Bone marrow (tissue), 2 donors: Measurements from ENCODE around the gene AGTRAP.

ENCODE experiments used
- DNase-seq, 2 donors: peaks; one replicate each; lab custom pipeline; 2025; lab: John Stamatoyannopoulos, UW

AGTRAP gene

DNA sequence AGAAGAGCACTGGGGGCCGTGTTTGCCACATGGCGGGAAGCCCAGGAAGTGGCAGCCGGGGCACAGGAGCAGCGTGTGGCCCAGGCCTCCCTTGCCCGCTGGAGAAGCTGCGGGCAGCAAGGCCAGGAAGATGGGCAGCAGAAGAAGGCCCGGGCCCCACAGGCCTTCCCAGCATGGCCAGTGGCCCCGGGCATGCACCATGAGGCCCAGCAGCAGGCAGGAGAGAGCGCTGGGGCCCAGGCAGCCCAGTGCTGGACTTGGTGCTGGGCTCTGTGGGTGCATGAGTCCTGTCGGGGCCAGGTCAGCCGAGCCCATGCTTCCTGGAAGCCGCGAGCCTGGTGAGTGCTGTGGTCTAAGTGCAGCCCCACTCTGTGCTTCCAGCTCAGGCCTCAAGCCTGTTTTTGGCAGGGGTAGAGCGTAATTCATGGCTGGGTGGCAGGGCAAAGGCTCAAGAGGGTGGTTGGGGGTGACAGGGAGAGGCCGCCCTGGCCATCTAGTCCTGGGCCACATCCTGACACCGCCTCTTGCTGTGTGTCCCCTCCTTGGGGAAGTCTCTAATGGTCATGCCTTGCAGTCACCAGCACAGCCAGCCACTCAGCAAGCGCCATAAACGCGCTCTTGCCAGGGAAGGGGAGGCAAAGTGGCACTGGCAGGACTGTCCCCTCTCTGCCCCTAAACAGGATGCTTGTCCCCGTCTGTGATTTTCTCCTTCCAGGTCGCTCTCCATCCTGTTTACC lies 48.5 kb downstream of the AGTRAP start:
- no peak for DNase-seq

- peak in 1 of 2 donors; percentile 17 for DNase-seq
Measured at GRCh38 chr1:11784993-11785769, 49.2 kb downstream of the AGTRAP start.

GRCh38 chr1:11786168-11786567 lies 50.2 kb downstream of the AGTRAP start:
- no peak for DNase-seq

GRCh38 chr1:11787251-11787803 lies 51.4 kb downstream of the AGTRAP start:
- DNase-seq, result no peak

GRCh38 chr1:11787804-11788436 lies 52.0 kb downstream of the AGTRAP start:
- DNase-seq, result no peak

DNA sequence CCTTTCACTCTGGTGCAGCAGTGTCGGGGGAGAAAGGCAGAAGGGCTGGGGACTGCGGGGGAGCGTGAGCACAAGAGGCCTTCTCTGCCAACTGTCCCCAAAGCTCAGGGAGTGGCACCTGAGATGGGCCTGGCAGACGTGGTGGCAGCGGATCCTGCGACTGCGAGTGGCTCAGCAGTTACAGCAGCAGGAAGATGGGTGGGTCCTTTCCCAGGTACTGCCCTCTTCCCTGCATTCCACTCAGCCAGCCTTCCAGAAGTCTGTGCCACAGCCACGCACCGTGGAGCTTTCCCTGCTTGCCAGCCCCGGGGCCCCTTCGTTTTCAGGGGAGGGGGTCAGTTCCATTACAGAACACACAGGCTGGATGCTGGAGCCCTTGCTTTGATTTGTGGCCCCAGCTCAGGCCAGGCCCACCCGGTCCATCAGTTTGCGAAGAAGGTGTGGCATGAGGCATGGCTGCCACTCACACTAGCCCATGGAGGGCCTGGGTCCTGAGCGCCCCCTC lies 52.7 kb downstream of the AGTRAP start:
- no peak for DNase-seq

- DNase-seq, result no peak
Measured at GRCh38 chr1:11789126-11790067, 53.5 kb downstream of the AGTRAP start.

GRCh38 chr1:11790101-11790879 lies 54.4 kb downstream of the AGTRAP start:
- no peak for DNase-seq

GRCh38 chr1:11790880-11791715 lies 55.2 kb downstream of the AGTRAP start:
- DNase-seq, result peak in 1 of 2 donors; percentile 38

DNA sequence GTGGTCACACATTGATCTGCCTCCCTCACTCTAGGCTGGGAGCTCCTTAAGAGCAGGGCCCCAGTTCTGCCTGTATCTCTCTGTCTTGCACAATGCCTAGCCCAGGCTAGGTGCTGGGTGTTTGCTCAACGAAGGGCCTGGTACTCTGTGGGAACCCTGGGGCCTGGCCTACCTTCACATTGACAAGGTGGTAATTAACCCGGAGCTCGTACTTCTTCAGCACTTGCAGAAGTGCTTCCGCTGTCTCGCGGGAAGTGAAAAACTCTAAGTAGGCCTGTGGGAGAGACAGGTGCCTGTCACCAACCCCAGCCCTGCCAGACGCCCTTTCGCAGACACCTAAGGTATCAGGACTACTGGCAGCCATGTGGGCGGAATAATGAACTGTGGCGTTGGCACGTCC lies 56.2 kb downstream of the AGTRAP start:
- DNase-seq, result no peak

DNA sequence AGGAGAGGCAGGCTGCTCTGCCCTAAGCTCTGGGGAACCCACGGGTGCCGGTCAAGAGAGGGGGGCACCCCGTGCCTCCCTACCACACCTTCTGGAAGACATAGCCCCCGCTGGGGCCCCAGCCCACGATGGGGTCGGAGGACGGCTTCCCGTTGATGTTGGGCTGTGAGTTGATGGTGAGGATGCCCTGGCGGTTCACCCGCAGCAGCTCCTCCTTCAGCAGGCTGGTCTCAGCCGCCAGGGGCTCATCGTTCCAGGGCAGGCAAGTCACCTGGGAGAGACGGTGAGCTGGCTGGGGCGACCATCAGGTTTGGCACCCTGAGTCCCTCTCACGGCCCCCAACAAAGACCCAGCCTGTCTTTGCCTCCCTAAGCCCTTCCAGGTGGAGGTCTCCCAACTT lies 57.9 kb downstream of the AGTRAP start:
- no peak for DNase-seq

DNA sequence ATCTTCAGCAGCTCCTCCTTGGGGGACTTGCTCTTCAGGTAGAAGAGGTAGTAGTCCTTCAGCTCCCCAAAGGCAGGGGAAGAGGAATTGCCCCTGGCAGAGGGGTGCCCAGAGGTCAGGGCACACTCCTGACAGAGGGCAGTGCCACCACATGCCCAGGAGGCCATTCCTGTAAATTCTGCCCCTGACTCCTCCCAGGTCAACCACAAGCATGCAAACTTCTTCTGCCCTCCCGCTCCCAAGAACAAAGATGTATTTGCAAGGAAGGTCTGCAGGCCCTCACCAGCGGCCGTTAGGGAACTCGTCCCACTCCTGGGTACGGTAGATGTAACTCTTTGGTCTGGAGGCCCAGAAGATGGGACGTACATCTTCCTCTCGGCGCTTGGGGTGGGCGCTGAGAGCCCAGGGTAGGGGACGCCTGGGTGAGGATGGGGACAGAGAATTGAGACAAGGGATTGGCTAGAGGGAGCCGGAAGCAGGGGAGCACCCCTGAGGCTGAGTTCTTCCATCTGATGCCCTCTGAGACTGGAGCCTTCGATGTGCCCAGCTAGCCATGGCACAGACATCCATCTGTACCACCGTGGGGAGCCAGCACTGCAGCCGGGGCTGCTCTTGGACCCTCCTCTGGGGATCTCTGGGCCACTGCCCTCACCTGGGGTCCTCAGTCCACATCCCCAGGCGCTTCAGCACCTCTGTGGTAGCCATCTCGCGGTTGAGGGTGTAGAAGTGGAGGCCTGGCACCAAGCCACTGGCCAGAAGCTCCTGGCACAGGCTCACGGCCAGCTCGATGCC lies 58.7 kb downstream of the AGTRAP start:
- DNase-seq, result no peak

GRCh38 chr1:11795238-11795890 lies 59.4 kb downstream of the AGTRAP start:
- no peak for DNase-seq

- no peak for DNase-seq
Measured at GRCh38 chr1:11796036-11796828, 60.3 kb downstream of the AGTRAP start.

DNA sequence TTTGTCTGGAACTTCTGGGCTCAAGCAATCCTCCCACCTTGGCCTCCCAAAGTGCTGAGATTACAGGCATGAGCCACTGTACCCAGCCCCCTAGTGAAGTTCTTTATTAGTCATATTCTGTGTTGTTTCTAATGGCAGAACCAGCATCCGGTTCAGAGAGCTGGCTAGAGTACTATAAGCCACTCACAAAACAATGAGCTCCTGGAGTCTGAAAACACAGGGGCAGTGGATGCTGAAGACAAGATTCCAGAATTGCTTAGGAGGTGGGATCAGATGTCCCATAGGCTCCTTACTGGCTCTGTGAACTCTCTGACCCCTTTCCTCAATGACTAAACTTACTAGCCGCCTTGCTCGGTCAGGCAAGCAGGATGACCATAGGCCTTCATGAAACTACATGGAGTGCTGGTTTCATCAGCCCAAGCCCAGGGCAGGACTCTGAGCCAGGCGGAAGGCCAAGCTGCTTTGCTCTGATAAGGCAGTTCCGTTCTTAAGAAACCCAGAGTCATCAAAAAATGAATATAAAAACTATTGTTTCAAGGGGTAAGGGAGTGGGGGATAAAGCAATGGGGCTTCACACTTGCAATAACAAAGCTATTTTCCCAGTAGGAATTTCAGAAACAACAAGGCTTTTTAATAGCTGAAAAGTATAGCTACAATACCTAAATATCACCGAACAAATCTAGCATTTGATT lies 61.7 kb downstream of the AGTRAP start:
- no peak for DNase-seq

DNA sequence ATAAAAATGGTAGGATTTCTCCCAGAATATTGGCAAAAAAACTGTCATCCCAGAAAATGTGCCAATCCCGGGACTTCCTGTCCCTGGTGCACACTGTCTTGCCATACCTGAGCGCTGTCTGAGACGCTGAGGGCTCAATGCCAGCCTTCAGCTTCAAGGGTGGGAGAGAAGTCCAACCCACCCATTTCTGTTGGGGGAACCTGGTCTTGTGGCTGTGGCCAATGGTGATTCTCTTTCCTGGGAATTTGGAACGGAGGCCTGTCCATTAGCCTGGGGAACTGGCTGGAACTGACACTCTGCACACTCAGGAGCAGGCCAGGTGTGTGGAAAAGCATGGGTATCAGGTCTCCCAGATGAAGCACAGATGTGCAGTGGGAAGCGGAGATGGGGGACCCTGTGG lies 63.2 kb downstream of the AGTRAP start:
- DNase-seq, result no peak

- no peak for DNase-seq
Measured at GRCh38 chr1:11799896-11800295, 64.0 kb downstream of the AGTRAP start.
